Hepatocyte (in vitro differentiated cells): ENCODE measurements around the gene CUX1.

Source experiments
- CTCF ChIP-seq: fragments of 200-600 bp; sonication (generic); IDR thresholded peaks from 2 replicates; pipeline ENCODE4 v1.5.1; 2016; ENCODE audit warnings: antibody characterized with exemption, mild to moderate bottlenecking; ENCODE audit not compliant: poor library complexity
- EZH2 ChIP-seq: fragments of 200-600 bp; sonication (generic); IDR thresholded peaks from 2 replicates; pipeline ENCODE4 v1.6.1; 2016; ENCODE audit warnings: antibody characterized with exemption, mild to moderate bottlenecking, borderline replicate concordance

GRCh38 chr7:101899616-101900015, 82.2 kb downstream of the CUX1 start:
- no peak for TF ChIP-seq CTCF
- no peak for TF ChIP-seq EZH2
